Progenitor cell of endocrine pancreas (in vitro differentiated cells): Measurements from ENCODE around the gene PREP. TPM values are rescaled to one million over a fixed set of nuclear protein-coding genes. Genes with fewer than 3 reads are reported as not detected.

Experiments
- DNase-seq: peaks from one replicate; pipeline ENCODE4 v3.0.0; 2021; ENCODE audit warnings: low spot score; ENCODE audit not compliant: unreplicated experiment
- H3K27ac Mint-ChIP-seq: 2 replicates; pipeline ENCODE4 v1.8.0; 2021; ENCODE audit warnings: mild to moderate bottlenecking, moderate library complexity, mixed read lengths
- H3K27me3 Mint-ChIP-seq: 2 replicates; pipeline ENCODE4 v1.8.0; 2021; ENCODE audit warnings: mixed read lengths
- H3K36me3 Mint-ChIP-seq: 2 replicates; pipeline ENCODE4 v1.8.0; 2022; ENCODE audit warnings: mixed read lengths; ENCODE audit not compliant: insufficient read depth
- H3K4me1 Mint-ChIP-seq: 2 replicates; pipeline ENCODE4 v1.8.0; 2021; ENCODE audit warnings: low read depth, mixed read lengths
- H3K4me3 Mint-ChIP-seq: 2 replicates; pipeline ENCODE4 v1.8.0; 2021; ENCODE audit warnings: low read depth, mild to moderate bottlenecking, moderate library complexity, mixed read lengths
- H3K9me3 Mint-ChIP-seq: 2 replicates; pipeline ENCODE4 v1.8.0; 2021; ENCODE audit warnings: low read depth, mixed read lengths
- CTCF ChIP-seq: fragments of 200-600 bp; sonication (generic); IDR thresholded peaks from one replicate; pipeline ENCODE4 v1.5.0; 2021; ENCODE audit warnings: antibody characterized with exemption, mild to moderate bottlenecking; ENCODE audit not compliant: unreplicated experiment
- total RNA-seq: library from RNA; stranded (reverse); gene quantifications from 2 replicates; pipeline ENCODE4 v1.2.1, GENCODE V29; 2021

The PREP gene
- total RNA-seq, 1 donor from 2014 or later: 43.3 TPM

GRCh38 chr6:105292689-105293339 is 110.1 kb downstream of the PREP start:
- Mint-ChIP-seq H3K9me3 (peaks cover 9% of the 10 kb centered on the region), H3K4me1 (peaks cover 22% of the 10 kb centered on the region)

GRCh38 chr6:105291525-105291924 is 111.4 kb downstream of the PREP start:
- Mint-ChIP-seq H3K9me3 (peaks cover 9% of the 10 kb centered on the region), H3K27me3 (no peaks in the 10 kb centered on the region), H3K4me3 (no peak overlapping the region), H3K4me1 (peaks cover 22% of the 10 kb centered on the region), H3K36me3 (peaks cover 28% of the 10 kb centered on the region), H3K27ac (no peak overlapping the region)
- no peak for DNase-seq
- TF ChIP-seq CTCF: no peak

More at GRCh38 chr6:105292689-105293339, 110.1 kb downstream of the PREP start:
- no peak for TF ChIP-seq CTCF
- Mint-ChIP-seq H3K4me3 (no peak overlapping the region), H3K36me3 (peaks cover 23% of the 10 kb centered on the region), H3K27me3 (no peaks in the 10 kb centered on the region), H3K27ac (peak overlapping the region; percentile 14)
- no peak for DNase-seq

GRCh38 chr6:105282631-105283585 is 120.0 kb downstream of the PREP start:
- no peak overlapping the region for H3K4me3 Mint-ChIP-seq
- H3K9me3 Mint-ChIP-seq: no peaks in the 10 kb centered on the region
- no peak for DNase-seq
- H3K4me1 Mint-ChIP-seq: no peaks in the 10 kb centered on the region
- no peaks in the 10 kb centered on the region for H3K27me3 Mint-ChIP-seq
- H3K36me3 Mint-ChIP-seq: peaks cover 32% of the 10 kb centered on the region
- no peak overlapping the region for H3K27ac Mint-ChIP-seq
- no peak for TF ChIP-seq CTCF

GRCh38 chr6:105280033-105280432 is 122.8 kb downstream of the PREP start:
- H3K4me3 Mint-ChIP-seq: no peak overlapping the region
- no peak for TF ChIP-seq CTCF
- DNase-seq: no peak
- no peaks in the 10 kb centered on the region for H3K4me1 Mint-ChIP-seq
- H3K27ac Mint-ChIP-seq: no peak overlapping the region
- no peaks in the 10 kb centered on the region for H3K9me3 Mint-ChIP-seq
- H3K36me3 Mint-ChIP-seq: peaks cover 44% of the 10 kb centered on the region
- H3K27me3 Mint-ChIP-seq: no peaks in the 10 kb centered on the region

- no peak overlapping the region for H3K4me3 Mint-ChIP-seq
- no peaks in the 10 kb centered on the region for H3K4me1 Mint-ChIP-seq
- no peak for DNase-seq
- H3K27me3 Mint-ChIP-seq: no peaks in the 10 kb centered on the region
- no peak for TF ChIP-seq CTCF
- H3K27ac Mint-ChIP-seq: no peak overlapping the region
- H3K36me3 Mint-ChIP-seq: peaks cover 40% of the 10 kb centered on the region
- H3K9me3 Mint-ChIP-seq: no peaks in the 10 kb centered on the region
These were observed 123.4 kb downstream of the PREP start for GRCh38 chr6:105279463-105279862.
